Kidney (tissue), 14 donors: ENCODE measurements around the gene EIF2D. TPM values are rescaled to one million over a fixed set of nuclear protein-coding genes. Genes with fewer than 3 reads are reported as not detected.

ENCODE experiments used
- DNase-seq, 5 donors: peaks; one replicate each; pipeline ENCODE4 v3.0.0-alpha.2; 2013 to 2020
- FAIRE-seq: peaks from 2 replicates; lab custom pipeline; 2012; peaks lifted over from hg19 to GRCh38; lab: Jason Lieb, UNC
- H3K27ac ChIP-seq, 2 donors: one replicate each; pipeline ENCODE4 v1.7.0; 2013; ENCODE audit warnings: low read depth in 2 of 2, low read length in 2 of 2, inconsistent platforms in 1 of 2
- H3K27me3 ChIP-seq: one replicate; pipeline ENCODE4 v1.7.1; 2013; ENCODE audit warnings: low read length, inconsistent platforms; ENCODE audit not compliant: control insufficient read depth, insufficient read depth
- H3K36me3 ChIP-seq, 3 donors: one replicate each; pipeline versions ENCODE4 v1.7.0 to v1.7.1; 2013; ENCODE audit warnings: low read length in 3 of 3, control low read depth in 1 of 3, inconsistent platforms in 1 of 3; ENCODE audit not compliant: insufficient read depth in 3 of 3, control insufficient read depth in 2 of 3
- H3K4me1 ChIP-seq, 3 donors: one replicate each; pipeline versions ENCODE4 v1.7.0 to v1.7.1; 2013; ENCODE audit warnings: low read length in 3 of 3, inconsistent platforms in 1 of 3, low read depth in 1 of 3; ENCODE audit not compliant: control insufficient read depth in 2 of 3, insufficient read depth in 2 of 3
- H3K4me3 ChIP-seq, 3 donors: one replicate each; pipeline versions ENCODE4 v1.7.0 to v1.8.1; 2013; ENCODE audit warnings: low read length in 3 of 3, control low read depth in 1 of 3, inconsistent platforms in 1 of 3
- H3K9ac ChIP-seq, 3 donors: one replicate each; pipeline versions ENCODE4 v1.7.0 to v1.7.1; 2013; ENCODE audit warnings: low read length in 3 of 3, control low read depth in 1 of 3, inconsistent platforms in 1 of 3
- H3K9me3 ChIP-seq, 3 donors: one replicate each; pipeline versions ENCODE4 v1.7.0 to v1.7.1; 2013; ENCODE audit warnings: low read length in 3 of 3, control low read depth in 1 of 3, inconsistent platforms in 1 of 3; ENCODE audit not compliant: control insufficient read depth in 2 of 3, insufficient read depth in 1 of 3
- intact Hi-C: fragments of 100-400 bp; cut with DNase I; formaldehyde crosslinking; loops from one replicate; pipeline ENCODE4 v1.11.1; 2022
- polyA plus RNA-seq: library from polyadenylated mRNA; stranded (reverse); fragments of 350-450 nt; fragmentation: Illumina TruSeq; extraction: RNeasy Lipid Tissue Mini Kit (QIAGEN cat#74804); gene quantifications from one replicate; pipeline ENCODE4 v1.2.3, GENCODE V29; 2014; ENCODE audit warnings: low read depth, low replicate concordance; ENCODE audit not compliant: insufficient read depth
- total RNA-seq: library from RNA; stranded (reverse); fragmentation: NEBNext Ultra II Directional; extraction: Animal tissue kit (Norgen Biotek cat#: 25700); gene quantifications from one replicate; pipeline ENCODE4 v1.2.1, GENCODE V29; 2021
- TF ChIP-seq, protein P1 (sequence below): IDR thresholded peaks from 3 replicates; pipeline ENCODE4 v1.5.1; 2012; ENCODE audit warnings: mild to moderate bottlenecking, moderate library complexity, borderline replicate concordance; ENCODE audit not compliant: insufficient read depth; ENCODE audit errors: extremely low read depth
- donor health status: control.
- donor health status: control.
- donor health status: control.
- donor health status: control.
- donor health status: control.
- donor health status: DM: yes; HTN: yes; CAD: no.
- donor health status: Normal renal cell carcinoma (clear cell type).

EIF2D gene
- total and polyA plus RNA-seq, 2 donors from 2014 or later: 44.5 to 45.1 TPM

DNA sequence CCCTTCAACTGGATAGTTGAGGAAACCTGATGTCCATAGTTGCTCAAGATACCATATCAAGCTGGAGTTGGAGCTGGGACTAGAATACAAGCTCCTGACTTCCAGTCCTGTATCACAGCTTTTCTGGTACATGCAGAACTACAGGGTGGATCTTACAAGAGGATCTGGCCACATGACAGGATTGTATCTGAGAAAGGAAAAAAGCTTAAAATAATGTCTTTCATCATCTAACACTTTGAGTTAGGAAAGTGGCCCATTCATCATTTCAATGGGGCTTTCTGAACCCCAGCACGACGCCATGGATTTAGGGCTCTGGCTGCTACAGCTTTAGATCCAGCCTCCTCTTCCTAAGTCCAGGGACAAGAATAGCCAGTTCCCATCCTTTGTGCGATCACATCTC is 58.1 kb downstream of the EIF2D start:
- Histone ChIP-seq H3K9ac (no peak overlapping the region), H3K27ac (no peak overlapping the region), H3K4me1 (peaks cover 2 to 12% (median 3%) of the 10 kb centered on the region in 3 donors), H3K36me3 (no peaks in the 10 kb centered on the region), H3K27me3 (no peaks in the 10 kb centered on the region), H3K9me3 (no peaks in the 10 kb centered on the region), H3K4me3 (no peak overlapping the region)
- no peak for FAIRE-seq
- intact Hi-C loops: no loop called here
- TF ChIP-seq, protein P1, sequence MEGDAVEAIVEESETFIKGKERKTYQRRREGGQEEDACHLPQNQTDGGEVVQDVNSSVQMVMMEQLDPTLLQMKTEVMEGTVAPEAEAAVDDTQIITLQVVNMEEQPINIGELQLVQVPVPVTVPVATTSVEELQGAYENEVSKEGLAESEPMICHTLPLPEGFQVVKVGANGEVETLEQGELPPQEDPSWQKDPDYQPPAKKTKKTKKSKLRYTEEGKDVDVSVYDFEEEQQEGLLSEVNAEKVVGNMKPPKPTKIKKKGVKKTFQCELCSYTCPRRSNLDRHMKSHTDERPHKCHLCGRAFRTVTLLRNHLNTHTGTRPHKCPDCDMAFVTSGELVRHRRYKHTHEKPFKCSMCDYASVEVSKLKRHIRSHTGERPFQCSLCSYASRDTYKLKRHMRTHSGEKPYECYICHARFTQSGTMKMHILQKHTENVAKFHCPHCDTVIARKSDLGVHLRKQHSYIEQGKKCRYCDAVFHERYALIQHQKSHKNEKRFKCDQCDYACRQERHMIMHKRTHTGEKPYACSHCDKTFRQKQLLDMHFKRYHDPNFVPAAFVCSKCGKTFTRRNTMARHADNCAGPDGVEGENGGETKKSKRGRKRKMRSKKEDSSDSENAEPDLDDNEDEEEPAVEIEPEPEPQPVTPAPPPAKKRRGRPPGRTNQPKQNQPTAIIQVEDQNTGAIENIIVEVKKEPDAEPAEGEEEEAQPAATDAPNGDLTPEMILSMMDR: no peak
- no peak for DNase-seq

- Histone ChIP-seq H3K4me3 (no peak overlapping the region), H3K9ac (no peak overlapping the region), H3K9me3 (no peaks in the 10 kb centered on the region), H3K4me1 (peaks cover 0 to 7% (median 3%) of the 10 kb centered on the region in 3 donors), H3K27me3 (no peaks in the 10 kb centered on the region), H3K27ac (no peak overlapping the region), H3K36me3 (no peaks in the 10 kb centered on the region)
- TF ChIP-seq, protein P1: no peak
- no peak for FAIRE-seq
- no peak for DNase-seq
- intact Hi-C loops: no loop called here
Measured at GRCh38 chr1:206551986-206552326, 60.3 kb downstream of the EIF2D start.

- TF ChIP-seq, protein P1: no peak
Measured at GRCh38 chr1:206551296-206551985, 60.8 kb downstream of the EIF2D start.

More at GRCh38 chr1:206551296-206551985, 60.8 kb downstream of the EIF2D start:
- no peak for FAIRE-seq
- DNase-seq: no peak
- H3K4me1 ChIP-seq: peaks cover 0 to 6% (median 3%) of the 10 kb centered on the region in 3 donors
- H3K36me3 ChIP-seq: no peaks in the 10 kb centered on the region
- H3K4me3 ChIP-seq: no peak overlapping the region
- H3K27ac ChIP-seq: no peak overlapping the region
- H3K9ac ChIP-seq: no peak overlapping the region
- H3K27me3 ChIP-seq: no peaks in the 10 kb centered on the region
- no peaks in the 10 kb centered on the region for H3K9me3 ChIP-seq
- intact Hi-C loops: no loop called here
